Measurements from ENCODE around the gene CASP14.

GRCh38 chr19:15075806-15076205 lies 26.5 kb downstream of the CASP14 start:
- TF ChIP-seq GATA2 (IDR thresholded peaks at IDR 0.05; ENCODE audit: low read depth, low read length) = no peak
- no peak for TF ChIP-seq GATA3 (IDR thresholded peaks at IDR 0.05; ENCODE audit: low read depth, low read length)

Measured in SH-SY5Y (cell line).